NK-92 (cell line): ENCODE measurements around the gene GPR4.
"Not testable (repeated sequence)": the region's sequence is repeated elsewhere in the genome, so short reads cannot be mapped to it uniquely, and the experiment has no call there.

Experiments used
- DNase-seq: peaks from one replicate; lab custom pipeline; 2025; ENCODE audit not compliant: unreplicated experiment; lab: John Stamatoyannopoulos, UW

GPR4 gene

DNA sequence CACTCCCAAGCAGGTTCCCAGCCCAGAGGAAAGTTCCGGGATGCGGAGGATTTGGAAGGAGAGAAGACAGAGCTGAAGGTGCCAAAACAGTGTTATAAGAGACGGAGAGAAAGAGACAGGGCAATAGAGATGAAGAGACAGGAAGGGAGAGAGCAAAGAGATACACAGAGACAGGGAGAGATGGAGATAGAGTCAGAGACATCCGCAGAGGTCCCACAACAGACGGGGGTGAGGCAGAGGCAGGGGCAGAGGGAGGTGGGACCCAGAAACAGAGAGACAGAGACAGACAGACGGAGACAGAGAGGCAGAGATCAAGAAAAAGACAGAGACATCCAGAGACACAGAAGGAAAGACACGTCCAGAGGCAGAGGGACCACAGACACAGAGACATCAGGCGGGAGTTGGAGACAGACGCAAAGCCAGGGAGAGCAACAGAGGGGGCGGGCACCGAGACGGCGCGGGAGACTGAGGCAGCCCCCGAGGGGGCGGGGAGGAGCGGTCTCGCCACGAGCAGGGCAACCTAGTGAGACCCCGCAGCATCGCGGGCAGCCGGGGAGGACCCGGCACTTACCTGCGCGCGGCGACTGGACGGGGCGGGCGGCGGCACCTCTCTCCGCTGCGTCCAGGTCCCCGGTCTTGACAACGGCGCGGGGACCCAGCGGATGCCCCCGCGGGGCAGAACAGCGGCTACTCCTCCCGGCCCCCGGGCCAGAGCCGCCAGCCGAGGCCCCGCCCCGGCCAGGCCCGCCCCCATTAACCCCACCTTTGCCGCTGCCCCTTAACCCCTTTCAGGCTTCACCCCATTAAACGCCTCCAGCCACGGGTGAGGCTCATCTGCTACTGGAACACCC is at the start of gene GPR4:
GPR4 (minus strand) TSS at position 689 of the 851 bp plus-strand sequence. CDS start 10,346 bp downstream, outside the sequence.
- DNase-seq, result no peak

DNA sequence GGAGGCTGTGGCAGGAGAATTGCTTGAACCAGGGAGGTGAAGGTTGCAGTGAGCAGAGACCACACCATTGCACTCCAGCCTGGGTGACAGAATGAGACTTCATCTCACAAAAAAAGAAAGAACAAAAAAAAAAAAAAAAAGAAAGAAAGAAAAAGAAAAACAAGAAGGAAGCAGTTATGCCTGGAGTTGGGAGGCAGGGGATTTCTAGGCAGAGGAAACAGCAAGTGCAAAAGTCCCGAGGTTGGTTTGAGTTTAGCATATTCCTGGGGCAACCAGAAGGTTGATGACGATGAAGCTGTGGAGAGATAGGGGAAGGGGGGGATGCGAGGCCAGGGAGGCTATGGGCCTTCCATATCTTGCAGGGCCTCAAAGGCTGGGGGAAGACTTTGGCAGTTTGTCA is 48.7 kb upstream of the GPR4 start:
- no peak for DNase-seq

DNA sequence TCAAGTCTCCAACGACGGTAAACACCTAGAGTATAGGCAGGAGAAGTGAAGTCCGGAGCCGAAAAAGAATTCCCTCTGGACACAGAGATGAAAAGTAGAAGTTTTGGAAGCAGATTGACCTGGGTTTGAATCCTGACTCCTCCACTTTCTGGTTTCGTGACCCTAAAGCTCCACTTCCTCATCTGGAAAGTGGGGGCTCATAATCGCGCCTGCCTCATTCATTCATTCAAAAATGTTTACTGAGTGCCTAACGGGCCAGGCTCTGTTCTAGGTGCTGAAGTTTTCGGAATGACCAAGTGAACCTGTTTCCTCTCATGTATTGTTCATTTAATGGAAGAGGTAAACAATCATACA is 44.3 kb upstream of the GPR4 start:
- DNase-seq, result no peak

DNA sequence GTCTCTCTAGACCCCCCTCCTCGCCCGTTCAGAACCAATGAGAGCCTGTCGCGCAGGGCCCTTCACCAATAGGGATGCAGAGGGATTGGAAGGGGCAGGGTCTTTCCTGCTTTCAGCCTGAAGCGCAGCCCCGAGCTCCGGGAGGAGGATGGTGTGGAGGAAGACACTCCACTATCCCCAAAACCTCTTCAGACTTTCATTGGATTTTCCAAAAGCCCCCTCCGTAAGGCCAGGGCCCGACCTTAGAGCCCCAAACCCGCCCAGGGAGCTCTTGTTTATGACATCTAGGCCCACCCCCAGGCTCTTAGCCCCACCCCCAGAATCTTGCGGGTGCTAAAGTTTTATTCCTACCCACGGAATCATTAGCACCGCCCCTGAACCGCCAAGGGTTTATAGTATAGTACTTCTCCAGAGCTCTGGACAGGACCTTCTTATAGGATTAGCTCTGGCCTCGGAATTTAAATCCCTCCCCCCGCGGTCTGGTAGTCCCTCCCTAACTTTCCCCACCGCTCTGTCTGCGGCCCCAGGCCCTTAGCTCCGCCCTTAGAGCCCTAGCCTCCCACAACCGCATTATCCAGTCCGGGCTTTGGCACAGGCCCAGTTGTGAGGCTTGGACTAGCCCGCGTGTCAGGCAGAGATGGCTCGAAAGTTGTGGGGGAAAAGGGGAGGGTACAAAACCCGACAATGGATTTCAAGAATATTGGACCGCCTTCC is 43.8 kb upstream of the GPR4 start:
- no peak for DNase-seq

DNA sequence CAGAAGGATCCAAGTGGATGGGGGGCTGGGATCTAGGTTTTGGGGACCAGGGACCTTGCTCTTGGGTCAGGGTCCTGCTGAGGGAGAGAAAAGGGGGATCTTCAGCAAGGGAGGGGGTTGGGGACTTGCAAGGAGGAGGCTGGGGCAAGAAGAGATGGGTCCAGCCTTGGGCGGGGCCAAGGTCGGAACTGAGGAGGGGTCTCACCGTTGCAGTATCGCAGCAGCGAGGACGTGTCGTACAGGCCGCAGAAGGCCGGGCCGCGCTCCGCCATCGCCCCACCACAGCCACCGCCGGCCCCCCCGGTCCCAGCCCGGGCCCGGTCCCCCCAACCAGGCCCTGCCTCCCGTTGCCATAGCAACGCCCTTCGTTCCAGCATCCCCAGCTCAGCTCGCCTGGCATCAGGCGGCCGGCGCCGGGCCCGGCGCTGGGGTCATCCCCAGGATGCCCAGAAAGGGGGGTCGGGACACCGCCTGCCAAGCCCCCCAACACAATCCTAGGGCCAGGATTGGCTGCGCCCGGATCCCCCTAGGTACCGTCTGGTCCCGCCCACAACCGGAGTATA is 43.1 kb upstream of the GPR4 start:
- no peak for DNase-seq

DNA sequence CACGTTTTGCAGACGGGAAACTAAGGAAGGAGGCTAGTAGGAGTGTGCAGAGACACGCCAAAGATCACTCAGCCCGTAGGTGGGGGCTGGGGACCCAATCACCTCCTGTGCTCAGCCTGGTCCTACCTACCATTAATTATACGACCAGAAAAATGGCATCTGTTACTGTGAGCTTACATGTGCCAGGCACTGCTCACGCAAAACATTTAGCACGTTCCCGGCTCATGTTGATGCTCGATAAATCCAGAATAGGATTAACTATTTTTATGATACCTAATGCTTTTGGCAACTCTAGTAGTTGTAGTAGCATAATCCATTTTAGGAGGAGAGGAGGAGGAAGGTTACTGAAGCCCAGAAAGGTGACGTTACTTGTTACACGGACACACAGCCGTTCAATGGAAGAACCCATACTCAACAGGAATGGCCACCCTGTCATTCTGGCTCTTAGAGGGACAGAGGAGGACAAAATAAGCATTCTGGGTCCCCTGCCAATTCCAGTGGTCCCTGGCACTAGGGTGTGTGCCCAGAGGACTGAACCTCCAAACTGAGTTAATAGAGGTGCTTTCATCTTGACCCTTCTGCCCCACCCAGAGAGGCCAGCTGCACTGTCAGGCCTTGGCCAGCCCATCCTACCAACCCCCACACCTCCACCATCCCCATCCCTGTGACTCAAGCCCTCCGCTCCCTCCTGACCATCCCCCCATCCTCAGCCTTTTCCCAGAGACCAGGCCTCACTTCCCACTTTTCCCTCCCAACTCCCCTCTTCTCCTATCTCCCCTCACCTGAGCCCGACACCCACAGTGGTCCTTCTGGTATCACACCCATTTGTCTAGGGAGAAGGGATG is 42.1 kb upstream of the GPR4 start:
- no peak for DNase-seq

DNA sequence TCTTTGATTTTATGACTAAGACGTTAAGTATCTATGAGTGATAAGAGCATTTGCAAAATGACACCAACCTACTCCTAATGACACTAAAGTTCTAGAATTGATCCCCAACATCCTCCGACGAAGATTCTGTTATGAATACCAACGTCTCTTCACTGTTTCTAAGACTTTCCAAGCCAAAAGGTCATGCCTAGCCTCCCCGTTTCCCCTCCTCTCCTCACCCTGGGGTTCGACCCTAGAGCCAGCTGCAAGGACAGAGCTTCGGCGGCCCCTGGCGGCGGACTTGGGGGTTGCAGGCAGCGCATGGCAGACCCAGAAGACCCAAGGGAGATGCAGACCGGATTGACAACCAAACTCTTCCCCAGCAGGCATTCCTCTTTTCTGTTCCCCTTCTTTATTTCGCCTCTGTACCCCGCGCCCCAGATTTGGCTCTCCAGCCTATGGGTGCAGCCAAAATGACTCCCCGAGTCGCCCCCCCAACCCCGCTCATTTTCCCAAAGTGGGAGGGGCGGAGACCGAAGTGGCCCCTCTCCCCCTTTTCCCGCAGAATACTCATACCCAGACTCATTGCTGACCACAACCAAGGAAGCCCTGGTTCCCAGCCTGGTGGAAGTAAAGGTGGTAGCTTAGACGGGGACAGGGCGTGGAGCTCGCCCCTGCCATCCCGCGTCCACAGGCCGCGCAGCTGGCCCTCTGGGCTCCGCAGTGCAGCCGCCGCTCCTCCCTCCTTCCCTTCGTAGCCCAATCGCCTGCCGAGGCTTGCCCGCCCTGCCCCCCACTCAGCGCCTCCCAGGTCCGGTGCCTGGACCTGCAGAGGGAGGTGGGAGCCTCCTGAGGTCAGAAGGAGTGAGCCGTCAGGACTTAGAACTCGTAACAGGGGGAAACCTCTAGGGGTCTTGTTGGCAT is 41.3 kb upstream of the GPR4 start:
- no peak for DNase-seq

DNA sequence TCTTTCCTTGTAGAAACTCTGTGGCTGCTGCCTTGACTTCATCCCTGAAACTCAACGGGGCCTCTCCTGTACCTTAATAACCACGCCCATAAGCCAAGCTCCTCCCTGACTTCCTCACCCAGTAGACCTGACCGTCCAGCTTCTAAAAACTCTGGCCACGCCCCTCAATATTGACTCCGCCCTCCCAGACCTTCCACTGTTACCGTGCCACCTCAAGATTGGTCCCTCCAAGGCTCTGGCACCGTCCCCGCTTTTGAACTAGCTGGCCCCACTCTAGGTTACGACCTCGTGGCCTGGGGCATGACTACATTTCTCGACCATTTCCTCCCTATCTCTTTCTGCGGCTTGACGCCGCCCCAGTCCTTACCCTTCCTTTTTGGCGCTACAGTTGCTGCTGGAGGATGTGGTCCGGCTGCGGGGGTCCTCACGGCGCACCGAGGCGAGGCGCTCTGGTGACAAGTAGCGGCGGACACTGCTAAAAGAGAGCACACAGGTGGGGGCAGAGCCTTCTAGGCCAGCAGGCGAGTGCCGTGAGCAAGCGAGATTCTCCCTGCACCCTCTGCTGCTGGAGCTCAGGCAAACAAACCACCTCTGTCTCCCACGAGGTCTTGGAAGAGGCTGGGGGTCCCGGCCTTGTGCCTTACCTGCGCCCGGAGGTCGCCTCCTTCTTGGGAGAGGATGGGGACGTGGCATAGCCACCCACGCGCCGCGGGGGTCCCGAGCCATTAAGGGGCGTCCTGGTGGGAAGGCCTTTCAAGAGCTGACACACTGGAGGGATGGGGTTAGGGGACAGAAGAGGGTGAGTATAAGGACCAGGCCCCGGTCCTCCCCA is 39.5 kb upstream of the GPR4 start:
- DNase-seq, result no peak

DNA sequence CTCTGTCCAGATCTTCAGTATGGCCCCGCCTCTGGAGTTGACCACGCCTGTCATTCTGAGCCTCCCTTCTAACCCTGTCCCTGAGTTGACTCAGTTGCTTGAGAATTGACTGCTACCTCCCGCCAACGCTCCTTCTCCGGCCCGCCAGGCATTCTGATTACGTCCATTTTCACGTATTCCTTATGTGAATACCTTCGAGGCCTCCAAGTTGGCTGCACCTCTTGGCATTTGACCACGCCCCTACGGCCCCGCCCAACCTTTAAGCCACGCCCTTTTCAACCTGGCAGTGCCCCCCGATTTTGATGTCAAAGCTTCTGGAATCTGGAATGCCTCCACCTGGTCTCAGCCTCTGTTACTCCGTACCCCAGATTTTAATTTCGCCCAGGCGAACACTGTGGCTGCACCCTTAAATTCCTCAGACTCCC is 38.8 kb upstream of the GPR4 start:
- no peak for DNase-seq

DNA sequence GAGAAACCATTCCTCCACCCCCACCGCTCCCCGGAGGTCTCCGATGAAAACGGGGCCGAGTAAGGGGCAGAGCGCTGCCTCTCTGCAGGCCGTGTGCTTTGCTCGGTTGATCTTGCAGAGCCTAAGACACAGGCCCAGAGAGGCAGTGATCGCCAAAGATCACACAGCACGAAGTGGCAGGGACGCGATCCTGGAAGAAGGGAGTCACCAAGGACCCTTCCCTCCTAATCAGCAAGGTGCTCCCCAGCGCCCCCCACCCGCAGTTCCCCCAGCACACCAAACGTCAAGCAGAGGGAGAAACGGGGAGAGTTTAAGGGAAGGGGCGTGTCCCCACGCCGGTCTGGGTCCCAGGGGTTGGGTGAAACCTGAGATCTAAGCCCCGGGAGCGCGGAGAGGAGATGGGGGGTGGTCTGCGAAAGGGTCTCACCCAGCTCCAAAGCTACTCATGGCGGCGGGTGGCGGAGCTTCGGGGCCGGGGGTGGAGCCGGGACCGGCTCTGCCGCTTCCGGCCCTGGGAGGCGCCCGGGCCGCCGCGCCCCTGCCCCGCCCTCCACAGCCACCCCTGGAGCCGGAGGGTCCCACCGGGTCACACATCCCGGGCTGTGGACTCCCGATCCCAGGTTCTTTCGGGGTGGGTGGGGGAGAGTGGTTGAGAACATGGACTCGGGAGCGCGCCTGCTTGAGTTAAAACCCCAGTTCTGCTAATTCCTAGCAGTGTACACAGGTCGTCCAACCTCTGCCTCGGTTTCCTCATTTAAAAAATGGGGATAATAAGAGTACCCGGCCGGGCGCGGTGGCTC is 37.1 kb upstream of the GPR4 start, which contains the start of gene EML2:
EML2 (minus strand) TSS at position 468 of the 800 bp plus-strand sequence; CDS start at position 447, 21 bp downstream.
- DNase-seq, result no peak

DNA sequence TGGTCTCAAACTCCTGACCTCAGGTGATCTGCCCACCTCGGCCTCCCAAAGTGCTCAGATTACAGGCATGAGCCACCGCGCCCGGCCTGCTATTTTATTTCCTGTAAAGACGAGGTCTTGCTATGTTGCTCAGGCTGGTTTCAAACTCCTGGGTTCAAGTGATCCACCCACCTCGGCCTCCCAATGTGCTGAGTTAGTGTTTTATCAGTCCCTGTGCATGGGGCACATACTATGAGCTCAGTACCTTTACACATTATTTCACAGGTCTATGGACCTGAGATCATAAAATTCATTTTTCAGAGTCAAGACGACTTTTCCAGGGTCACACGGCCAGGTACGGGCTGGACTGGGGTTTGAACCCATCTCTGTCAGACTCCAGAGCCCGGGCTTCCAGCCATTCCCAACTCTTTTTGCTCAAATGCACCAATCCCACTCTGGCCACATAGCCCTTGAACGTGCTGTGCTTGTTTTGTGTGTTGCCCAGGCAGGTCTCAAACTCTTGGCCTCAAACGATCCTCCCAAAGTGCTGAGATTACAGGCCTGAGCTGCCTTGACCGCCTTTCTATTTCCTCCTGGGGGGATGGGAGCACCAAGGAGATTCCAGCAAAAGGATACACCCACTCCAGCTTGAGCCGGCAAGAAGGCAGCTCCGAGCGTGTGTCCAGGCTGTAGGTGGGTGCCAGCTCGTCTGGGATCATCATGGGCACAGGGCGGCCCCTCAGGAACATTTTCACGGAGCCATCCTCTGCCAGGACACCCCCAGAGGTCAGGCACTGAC is 36.1 kb upstream of the GPR4 start:
- DNase-seq, result no peak

DNA sequence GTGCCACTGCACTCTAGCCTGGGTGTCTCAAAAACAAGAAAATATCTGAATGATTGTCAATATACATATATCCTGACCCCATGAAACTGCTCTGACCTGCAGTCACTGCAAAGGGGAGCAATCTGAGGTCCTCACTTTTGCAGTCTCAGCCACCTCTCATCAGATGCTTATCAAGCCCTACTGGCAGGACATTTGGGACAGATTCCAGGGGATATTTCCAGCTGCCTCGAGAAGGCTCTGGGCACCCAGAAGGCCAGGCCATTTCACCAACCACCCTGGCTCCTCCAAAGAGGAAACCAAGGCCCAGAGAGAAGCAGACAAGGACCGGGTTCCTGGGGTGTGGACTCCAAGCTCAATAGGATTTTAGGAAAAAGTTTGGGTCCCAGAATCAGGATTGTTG is 34.9 kb upstream of the GPR4 start:
- DNase-seq, result no peak

DNA sequence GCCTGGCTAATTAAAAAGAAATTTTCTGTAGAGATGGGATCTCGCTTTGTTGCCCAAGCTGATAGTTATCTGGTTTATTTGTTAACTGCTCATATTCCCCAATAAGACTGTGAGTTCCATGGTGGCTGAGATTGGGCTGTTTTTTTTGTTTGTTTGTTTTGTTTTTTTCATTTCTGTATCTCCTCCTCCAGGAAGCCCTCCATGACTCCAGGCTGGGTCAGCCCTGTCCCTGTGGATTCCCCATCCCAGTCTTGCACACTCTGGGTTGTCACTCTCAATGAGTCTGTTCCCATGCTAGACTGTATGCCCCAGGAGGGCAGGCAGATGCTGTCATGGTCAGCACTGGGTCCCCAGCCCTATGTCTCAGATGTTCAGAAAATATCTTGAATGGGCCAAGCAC is 34.3 kb upstream of the GPR4 start:
- DNase-seq, result no peak

DNA sequence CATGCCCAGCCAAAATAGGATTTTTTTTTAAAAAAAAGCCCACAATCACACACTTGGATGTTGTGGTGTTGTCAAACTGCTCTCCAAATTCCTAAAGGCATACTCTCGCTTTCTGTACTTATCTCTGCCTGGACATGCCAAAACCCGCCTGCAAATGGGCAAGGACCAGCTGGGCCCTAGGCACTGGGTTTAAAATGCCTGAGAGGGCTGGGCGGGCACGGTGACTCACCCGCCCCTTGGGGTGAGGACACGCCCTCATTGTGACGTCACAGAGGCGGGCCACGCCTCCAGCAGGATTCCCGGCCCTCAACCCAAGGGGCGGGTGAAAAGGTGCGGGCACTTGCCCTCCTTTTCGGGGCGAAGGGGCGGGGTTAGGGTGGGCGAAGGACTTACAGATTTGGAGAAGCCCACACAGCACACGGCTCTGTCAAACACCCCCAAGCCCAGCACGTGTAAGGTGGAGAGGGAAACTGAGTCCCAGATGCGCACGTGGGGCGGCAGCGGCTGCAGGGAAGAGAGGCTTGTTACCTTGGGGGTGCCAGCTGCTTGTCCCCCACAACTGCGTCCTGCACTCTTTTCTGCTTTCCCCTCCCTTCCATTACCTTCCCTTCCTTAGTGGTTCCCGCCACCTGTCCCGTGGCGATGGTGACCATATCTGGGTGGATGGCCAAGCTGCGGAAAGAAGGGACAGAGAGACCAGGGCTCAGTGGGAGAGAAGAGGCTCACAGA is 30.6 kb upstream of the GPR4 start:
- no peak for DNase-seq

DNA sequence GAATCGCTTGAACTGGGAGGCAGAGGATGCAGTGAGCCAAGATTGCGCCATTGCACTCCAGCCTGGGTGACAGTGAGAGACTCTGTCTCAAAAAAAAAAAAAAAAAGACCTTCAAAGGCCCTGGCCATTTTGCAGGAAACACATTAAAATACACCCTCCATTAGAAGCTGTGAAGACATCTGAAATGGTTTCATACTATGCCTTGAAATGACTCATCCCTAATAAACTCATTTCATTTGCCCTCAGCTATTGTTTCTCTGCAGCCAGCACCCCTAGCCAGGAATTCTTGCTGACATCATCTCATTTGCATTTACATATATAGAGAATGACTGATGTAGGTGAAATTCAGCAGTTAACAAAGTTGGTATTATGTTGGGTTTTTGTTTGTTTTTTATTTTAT is 28.5 kb upstream of the GPR4 start:
- DNase-seq, result no peak

DNA sequence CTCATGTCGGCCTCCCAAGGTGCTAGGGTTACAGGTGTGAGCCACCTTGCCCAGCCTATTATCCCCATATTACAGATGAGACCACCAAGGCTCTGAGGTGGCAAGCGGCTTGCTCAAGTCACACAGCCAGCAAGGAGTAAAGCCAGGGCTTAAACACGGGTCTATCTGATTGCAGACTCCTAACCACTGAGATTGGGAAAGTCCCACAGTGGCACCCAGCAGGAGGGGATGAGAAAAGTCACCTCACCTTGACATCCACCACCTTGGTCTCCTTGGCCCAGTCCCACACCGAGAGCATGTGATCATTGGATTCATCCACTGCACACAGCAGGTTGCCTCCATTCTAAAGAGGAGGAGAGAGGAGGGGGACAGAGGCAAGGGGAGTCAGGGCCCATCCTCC is 27.7 kb upstream of the GPR4 start:
- no peak for DNase-seq

DNA sequence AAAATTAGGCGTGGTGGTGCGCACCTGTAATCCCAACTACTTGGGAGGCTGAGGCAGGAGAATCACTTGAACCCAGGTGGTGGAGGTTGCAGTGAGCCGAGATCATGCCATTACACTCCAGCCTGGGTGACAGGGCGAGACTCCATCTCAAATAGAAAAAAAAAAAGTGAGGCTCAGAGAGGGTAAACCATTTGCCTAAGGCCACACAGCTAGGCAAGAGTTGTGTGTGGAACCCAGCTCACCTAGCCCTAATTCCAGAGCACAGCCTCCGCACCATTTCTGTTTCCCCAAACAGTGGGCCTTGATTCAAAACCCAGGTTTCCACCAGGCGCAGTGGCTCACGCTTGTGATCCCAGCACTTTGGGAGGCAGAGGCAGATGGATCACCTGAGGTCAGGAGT is 26.2 kb upstream of the GPR4 start:
- not testable (repeated sequence) for DNase-seq
